Left lung (tissue), 10 donors: ENCODE results near the gene GSTA1. TPM values are rescaled to one million over a fixed set of nuclear protein-coding genes. Genes with fewer than 3 reads are reported as not detected.
A peak's percentile ranks its signal among the peaks of the same experiment; 100 is the strongest.
"Not testable (repeated sequence)": the region's sequence is repeated elsewhere in the genome, so short reads cannot be mapped to it uniquely, and the experiment has no call there.

Source experiments
- ATAC-seq: fragments of 200-7000 bp; cut with Tn5 transposase; one replicate; pipeline ENCODE4 v1.9.1; 2020; ENCODE audit warnings: moderate library complexity
- DNase-seq, 4 donors: peaks; one replicate each; pipeline ENCODE4 v3.0.0-alpha.2; 2013 to 2020
- H3K27ac ChIP-seq, 2 donors: fragments of 200-600 bp; sonication (generic) in 1 of 2; one replicate each; pipeline versions ENCODE4 v1.5.0 to v1.8.0; 2020 to 2021
- H3K27me3 ChIP-seq, 2 donors: fragments of 200-600 bp; sonication (generic) in 1 of 2; one replicate each; pipeline versions ENCODE4 v1.5.0 to v1.8.0; 2020 to 2021
- H3K36me3 ChIP-seq, 2 donors: fragments of 200-600 bp; sonication (generic) in 1 of 2; one replicate each; pipeline versions ENCODE4 v1.5.0 to v1.8.0; 2020 to 2021
- H3K4me1 ChIP-seq, 2 donors: fragments of 200-600 bp; one replicate each; pipeline ENCODE4 v1.8.0; 2021
- H3K4me3 ChIP-seq, 2 donors: fragments of 200-600 bp; sonication (generic) in 1 of 2; one replicate each; pipeline versions ENCODE4 v1.5.0 to v1.8.0; 2020 to 2021; ENCODE audit warnings: mild to moderate bottlenecking in 1 of 2
- H3K9me3 ChIP-seq, 2 donors: fragments of 200-600 bp; sonication (generic) in 1 of 2; one replicate each; pipeline versions ENCODE4 v1.5.0 to v1.8.0; 2020 to 2021
- CTCF ChIP-seq, 2 donors: fragments of 200-600 bp; sonication (generic) in 1 of 2; IDR thresholded peaks; one replicate each; pipeline versions ENCODE4 v1.5.0 to v1.8.0; 2021; ENCODE audit warnings: antibody characterized with exemption in 2 of 2
- intact Hi-C, 2 donors: fragments of 100-400 bp; cut with DNase I; formaldehyde crosslinking; loops; one replicate each; pipeline versions ENCODE4 v1.11.2 to v1.14.2; 2022
- polyA plus RNA-seq, 6 donors: library from polyadenylated mRNA; unstranded; fragments of 120-200 nt; gene quantifications; one replicate each; pipeline ENCODE4 v1.2.1, GENCODE V29; 2013; ENCODE audit not compliant: insufficient read length in 6 of 6
- total RNA-seq, 2 donors: library from RNA; stranded (reverse); fragmentation: NEBNext Ultra II Directional; extraction: Animal tissue kit (Norgen Biotek cat#: 25700); gene quantifications; one replicate each; pipeline ENCODE4 v1.2.1, GENCODE V29; 2021
- donor health status: DM: no; HTN: yes; CAD: no.
- donor health status: DM: no; HTN: no; CAD: no.

GSTA1 gene
- total and polyA plus RNA-seq, 8 donors = 0.94 to 9.3 (median 3.9) TPM

DNA sequence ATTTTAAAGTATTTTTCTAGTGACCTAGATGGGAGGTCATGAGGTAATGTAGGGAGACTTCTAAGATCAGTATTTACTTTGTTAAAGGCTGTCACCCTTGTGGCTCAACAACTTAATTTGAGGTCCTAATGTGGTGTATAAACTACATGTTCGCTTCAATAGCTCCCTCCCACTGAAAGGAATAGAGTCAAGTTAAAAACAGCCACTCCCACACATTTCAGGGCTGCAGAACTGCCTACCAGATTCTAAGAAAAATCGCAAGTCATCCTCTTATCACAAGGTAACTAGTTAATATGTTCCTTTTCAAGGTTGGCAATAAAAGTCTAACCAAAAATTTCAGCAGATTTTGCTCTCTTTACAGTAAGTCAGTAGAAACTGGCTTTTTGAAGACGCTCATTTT lies 15.1 kb downstream of the GSTA1 start:
- no peaks in the 10 kb centered on the region for H3K4me1 ChIP-seq
- DNase-seq (no peak), ATAC-seq (no peak)
- no peaks in the 10 kb centered on the region for H3K9me3 ChIP-seq
- H3K36me3 ChIP-seq = no peaks in the 10 kb centered on the region
- no peaks in the 10 kb centered on the region for H3K27me3 ChIP-seq
- TF ChIP-seq CTCF (IDR thresholded peaks at IDR 0.05) = no peak
- no peak overlapping the region for H3K27ac ChIP-seq
- no peak overlapping the region for H3K4me3 ChIP-seq
- intact Hi-C loops = no loop called here

GRCh38 chr6:52787917-52788316 lies 15.7 kb downstream of the GSTA1 start:
- no peak for TF ChIP-seq CTCF (IDR thresholded peaks at IDR 0.05)
- intact Hi-C loops = no loop called here
- DNase-seq (no peak), ATAC-seq (no peak)
- H3K27ac ChIP-seq = no peak overlapping the region
- H3K4me3 ChIP-seq = no peak overlapping the region
- no peaks in the 10 kb centered on the region for H3K27me3 ChIP-seq
- no peaks in the 10 kb centered on the region for H3K36me3 ChIP-seq
- H3K4me1 ChIP-seq = no peaks in the 10 kb centered on the region
- H3K9me3 ChIP-seq = no peaks in the 10 kb centered on the region

DNA sequence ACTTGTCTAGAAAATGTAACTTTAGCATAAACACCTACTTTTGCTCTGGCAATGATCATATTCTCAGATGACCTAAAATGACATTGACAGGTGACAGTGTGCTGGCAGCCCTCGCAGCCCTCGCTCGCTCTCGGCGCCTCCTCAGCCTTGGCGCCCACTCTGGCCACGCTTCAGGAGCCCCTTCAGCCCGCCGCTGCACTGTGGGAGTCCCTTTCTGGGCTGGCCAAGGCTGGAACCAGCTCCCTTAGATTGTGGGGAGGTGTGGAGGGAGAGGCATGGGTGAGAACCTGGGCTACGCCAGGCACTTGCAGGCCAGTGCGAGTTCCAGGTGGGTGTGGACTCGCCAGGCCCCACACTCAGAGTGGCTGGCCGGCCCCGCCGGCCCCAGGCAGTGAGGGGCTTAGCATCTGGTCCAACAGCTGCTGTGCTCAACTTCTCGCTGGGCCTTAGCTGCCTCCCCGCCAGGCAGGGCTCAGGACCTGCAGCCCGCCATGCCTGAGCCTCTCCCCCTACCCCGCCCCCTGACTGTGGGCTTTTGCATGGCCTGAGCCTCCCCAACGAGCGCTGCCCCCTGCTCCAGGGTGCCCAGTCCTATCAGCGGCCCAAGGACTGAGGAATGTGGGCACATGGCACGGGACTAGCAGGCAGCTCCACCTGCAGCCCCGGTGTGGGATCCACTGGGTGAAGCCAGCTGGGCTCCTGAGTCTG lies 17.2 kb downstream of the GSTA1 start:
- no peaks in the 10 kb centered on the region for H3K27me3 ChIP-seq
- H3K4me1 ChIP-seq = no peaks in the 10 kb centered on the region
- DNase-seq (peak in 1 of 4 donors; percentile 68), ATAC-seq (no peak)
- intact Hi-C loops = no loop called here
- no peak overlapping the region for H3K27ac ChIP-seq
- H3K9me3 ChIP-seq = no peaks in the 10 kb centered on the region
- H3K4me3 ChIP-seq = no peak overlapping the region
- H3K36me3 ChIP-seq = no peaks in the 10 kb centered on the region
- no peak for TF ChIP-seq CTCF (IDR thresholded peaks at IDR 0.05)

DNA sequence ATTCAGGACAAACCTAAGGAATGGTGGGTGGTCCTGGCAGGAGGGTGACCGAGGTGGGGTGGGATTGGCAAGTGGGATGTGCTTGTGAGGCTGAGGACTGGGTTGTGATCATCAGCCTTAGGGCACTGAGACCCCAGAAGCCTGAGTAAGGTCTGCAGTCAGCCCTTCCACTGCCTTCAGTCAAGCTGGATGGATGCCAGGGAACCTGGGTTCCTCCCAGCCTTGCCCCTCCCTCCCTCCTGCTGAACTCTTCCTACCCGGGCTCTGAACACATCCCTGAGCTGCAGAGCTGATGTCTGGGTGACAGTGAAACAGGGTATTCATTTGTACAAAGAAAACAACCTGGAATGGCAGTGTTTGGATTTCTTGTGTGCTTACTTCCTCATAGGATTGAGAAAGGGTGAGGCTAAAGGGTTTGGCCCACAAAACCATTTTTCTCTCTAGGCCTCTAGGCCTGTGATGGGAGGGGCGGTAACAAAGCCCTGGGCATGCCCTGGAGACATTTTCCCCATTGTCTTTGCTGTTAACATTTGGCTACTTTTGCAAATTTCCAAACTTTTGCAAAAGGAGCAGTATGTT lies 20.8 kb downstream of the GSTA1 start:
- H3K27me3 ChIP-seq, H3K9me3 ChIP-seq, DNase-seq, H3K4me1 ChIP-seq, intact Hi-C loops, H3K4me3 ChIP-seq, H3K36me3 ChIP-seq, H3K27ac ChIP-seq, ATAC-seq: not testable (repeated sequence)

- H3K4me3 ChIP-seq, ATAC-seq, H3K36me3 ChIP-seq, H3K9me3 ChIP-seq, H3K27ac ChIP-seq, DNase-seq, intact Hi-C loops, H3K4me1 ChIP-seq, H3K27me3 ChIP-seq: not testable (repeated sequence)
Observed at GRCh38 chr6:52782209-52782608, 21.4 kb downstream of the GSTA1 start.

- no peaks in the 10 kb centered on the region for H3K27me3 ChIP-seq
- no peak for DNase-seq
- no peak for TF ChIP-seq CTCF (IDR thresholded peaks at IDR 0.05)
- intact Hi-C loops = no loop called here
- H3K36me3 ChIP-seq = no peaks in the 10 kb centered on the region
- no peaks in the 10 kb centered on the region for H3K4me1 ChIP-seq
- no peak overlapping the region for H3K27ac ChIP-seq
- peaks cover 0 to 2% of the 10 kb centered on the region in 2 donors for H3K9me3 ChIP-seq
- no peak for ATAC-seq
- H3K4me3 ChIP-seq = no peak overlapping the region
Observed at GRCh38 chr6:52779237-52779636, 24.4 kb downstream of the GSTA1 start.

- H3K9me3 ChIP-seq, intact Hi-C loops, H3K4me1 ChIP-seq, ATAC-seq, H3K27ac ChIP-seq, H3K36me3 ChIP-seq, H3K4me3 ChIP-seq, H3K27me3 ChIP-seq, DNase-seq: not testable (repeated sequence)
Observed at GRCh38 chr6:52776711-52777351, 26.8 kb downstream of the GSTA1 start.

DNA sequence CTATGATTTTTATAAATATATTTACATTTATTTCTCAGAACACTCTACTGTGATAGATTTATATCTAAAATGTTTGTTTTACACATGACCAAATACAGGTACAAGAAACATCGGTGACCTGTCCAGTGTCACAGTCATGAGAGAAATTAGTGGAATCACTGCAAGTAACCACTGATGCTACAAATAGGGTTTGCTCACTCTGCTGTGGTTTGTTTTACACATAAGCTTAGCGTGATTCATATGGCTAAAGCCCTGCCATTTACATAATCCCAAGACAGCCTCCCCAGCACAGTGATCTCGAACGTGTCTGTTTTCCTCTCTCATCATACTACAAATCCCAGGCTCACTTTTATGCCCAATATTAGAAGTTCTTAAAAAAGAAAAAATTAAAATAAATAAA lies 34.2 kb downstream of the GSTA1 start:
- H3K27me3 ChIP-seq, H3K9me3 ChIP-seq, ATAC-seq, H3K27ac ChIP-seq, H3K4me1 ChIP-seq, intact Hi-C loops, H3K4me3 ChIP-seq, H3K36me3 ChIP-seq, DNase-seq: not testable (repeated sequence)

DNA sequence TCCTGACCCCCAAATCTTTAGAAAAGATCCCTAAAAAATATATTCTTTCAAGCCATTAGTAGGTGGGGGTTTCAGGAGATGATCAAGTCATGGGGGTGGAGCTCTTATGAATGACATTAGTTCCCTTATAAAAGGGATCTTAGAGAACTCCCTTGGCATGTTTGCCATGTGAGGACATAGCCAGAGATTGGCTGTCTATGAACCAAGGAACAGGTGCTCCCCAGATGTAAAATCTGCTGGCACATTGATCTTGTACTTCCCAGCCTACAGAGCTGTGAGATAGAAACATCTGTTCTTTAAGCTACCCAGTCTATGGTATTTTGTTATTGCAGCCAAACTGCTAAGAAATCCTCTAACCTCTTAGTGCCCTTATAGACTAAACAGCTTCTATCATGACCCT lies 36.0 kb downstream of the GSTA1 start:
- intact Hi-C loops, H3K36me3 ChIP-seq, H3K9me3 ChIP-seq, H3K4me3 ChIP-seq, ATAC-seq, DNase-seq, H3K27me3 ChIP-seq, H3K4me1 ChIP-seq, H3K27ac ChIP-seq: not testable (repeated sequence)
